ACHN (cell line): Measurements from ENCODE around the gene DDX49.

ENCODE experiments used
- DNase-seq: peaks from one replicate; pipeline ENCODE4 v3.0.0-alpha.2; 2015
- in situ Hi-C: cut with HindIII; loops from 2 replicates; pipeline ENCODE4 v1.10.0; 2017; ENCODE audit warnings: low sequenced_read_pairs, low pct_ligation_motif_present, low pct_unique_long_range_greater_than_20kb

Gene DDX49

GRCh38 chr19:18919086-18919899 lies at the start of gene DDX49, which contains the start of gene COPE:
DDX49 (plus strand) TSS chr19:18919715; CDS start chr19:18919742, 27 bp downstream.
COPE (minus strand) TSS chr19:18919387; CDS start chr19:18919348, 39 bp downstream.
- in situ Hi-C loops = no loop called here
- DNase-seq = peak; percentile 98

GRCh38 chr19:18869781-18870530 lies 49.6 kb upstream of the DDX49 start:
- no peak for DNase-seq
- in situ Hi-C loops = no loop called here

GRCh38 chr19:18870531-18871172 lies 48.9 kb upstream of the DDX49 start:
- no peak for DNase-seq
- in situ Hi-C loops = no loop called here

GRCh38 chr19:18871543-18871942 lies 48.0 kb upstream of the DDX49 start:
- in situ Hi-C loops = no loop called here
- no peak for DNase-seq

- DNase-seq = no peak
- in situ Hi-C loops = no loop called here
Measured at GRCh38 chr19:18875726-18876125, 43.8 kb upstream of the DDX49 start.

- DNase-seq = no peak
- in situ Hi-C loops = no loop called here
Measured at GRCh38 chr19:18876865-18877264, 42.6 kb upstream of the DDX49 start.

GRCh38 chr19:18878058-18878797 lies 41.3 kb upstream of the DDX49 start:
- in situ Hi-C loops = no loop called here
- no peak for DNase-seq

GRCh38 chr19:18878858-18879578 lies 40.5 kb upstream of the DDX49 start:
- in situ Hi-C loops = no loop called here
- no peak for DNase-seq

- DNase-seq = no peak
- in situ Hi-C loops = no loop called here
Measured at GRCh38 chr19:18879579-18880373, 39.7 kb upstream of the DDX49 start.

- in situ Hi-C loops = no loop called here
- DNase-seq = no peak
Measured at GRCh38 chr19:18881491-18881890, 38.0 kb upstream of the DDX49 start.

- in situ Hi-C loops = no loop called here
- DNase-seq = no peak
Measured at GRCh38 chr19:18883526-18884304, 35.8 kb upstream of the DDX49 start.

- no peak for DNase-seq
- in situ Hi-C loops = no loop called here
Measured at GRCh38 chr19:18886972-18887371, 32.5 kb upstream of the DDX49 start.

GRCh38 chr19:18889949-18890745 lies 29.4 kb upstream of the DDX49 start:
- DNase-seq = no peak
- in situ Hi-C loops = no loop called here

- in situ Hi-C loops = no loop called here
Measured at GRCh38 chr19:18893587-18894253, 25.8 kb upstream of the DDX49 start.

GRCh38 chr19:18894254-18895037 lies 25.1 kb upstream of the DDX49 start:
- in situ Hi-C loops = no loop called here
- DNase-seq = no peak

More at GRCh38 chr19:18893587-18894253, 25.8 kb upstream of the DDX49 start:
- no peak for DNase-seq
